HEK293 (cell line): ENCODE results near the gene AKR1B15.

Source experiments
- ATF2 ChIP-seq: fragments of 450-650 bp; formaldehyde crosslinking; IDR thresholded peaks from 2 replicates; pipeline ENCODE4 v1.5.1; 2016; ENCODE audit warnings: missing biosample characterization, missing genetic modification characterization, low read depth
- RBAK ChIP-seq: fragments of 450-650 bp; formaldehyde crosslinking; IDR thresholded peaks from 2 replicates; pipeline ENCODE4 v1.5.1; 2016; ENCODE audit warnings: missing biosample characterization, missing genetic modification characterization
- YY1 ChIP-seq: fragments of 450-650 bp; formaldehyde crosslinking; IDR thresholded peaks from 2 replicates; pipeline ENCODE4 v1.5.1; 2018; ENCODE audit warnings: missing biosample characterization, missing genetic modification characterization
- ZNF174 ChIP-seq: fragments of 450-650 bp; formaldehyde crosslinking; IDR thresholded peaks from 2 replicates; pipeline ENCODE4 v1.5.0; 2017; ENCODE audit warnings: missing biosample characterization, mild to moderate bottlenecking, missing genetic modification characterization
- ZNF274 ChIP-seq, 2 experiments: fragments of 200-500 bp in 1 of 2; fragments of 450-650 bp in 1 of 2; sonication (Bioruptor generic) in 1 of 2; formaldehyde crosslinking in 1 of 2; IDR thresholded peaks; 2 replicates each; pipeline versions ENCODE4 v1.5.1 to v1.6.1; 2014 to 2016; ENCODE audit warnings: borderline replicate concordance in 1 of 2, inconsistent platforms in 1 of 2, low read length in 1 of 2, missing biosample characterization in 1 of 2, missing genetic modification characterization in 1 of 2
- ZNF394 ChIP-seq: fragments of 450-650 bp; formaldehyde crosslinking; IDR thresholded peaks from 2 replicates; pipeline ENCODE4 v1.5.1; 2016; ENCODE audit warnings: missing biosample characterization, missing genetic modification characterization, mild to moderate bottlenecking, moderate library complexity, borderline replicate concordance
- ZNF423 ChIP-seq: fragments of 450-650 bp; formaldehyde crosslinking; IDR thresholded peaks from 2 replicates; pipeline ENCODE4 v1.5.1; 2016; ENCODE audit warnings: missing biosample characterization, missing genetic modification characterization
- ZNF544 ChIP-seq: fragments of 450-650 bp; formaldehyde crosslinking; IDR thresholded peaks from 2 replicates; pipeline ENCODE4 v1.5.0; 2017; ENCODE audit warnings: missing biosample characterization, missing genetic modification characterization
- TF ChIP-seq, protein P1 (sequence below): fragments of 450-650 bp; formaldehyde crosslinking; IDR thresholded peaks from 2 replicates; pipeline ENCODE4 v1.5.1; 2016; ENCODE audit warnings: missing biosample characterization, missing genetic modification characterization

GRCh38 chr7:134545918-134546317, 3.0 kb upstream of the AKR1B15 start:
- TF ChIP-seq, protein P1, sequence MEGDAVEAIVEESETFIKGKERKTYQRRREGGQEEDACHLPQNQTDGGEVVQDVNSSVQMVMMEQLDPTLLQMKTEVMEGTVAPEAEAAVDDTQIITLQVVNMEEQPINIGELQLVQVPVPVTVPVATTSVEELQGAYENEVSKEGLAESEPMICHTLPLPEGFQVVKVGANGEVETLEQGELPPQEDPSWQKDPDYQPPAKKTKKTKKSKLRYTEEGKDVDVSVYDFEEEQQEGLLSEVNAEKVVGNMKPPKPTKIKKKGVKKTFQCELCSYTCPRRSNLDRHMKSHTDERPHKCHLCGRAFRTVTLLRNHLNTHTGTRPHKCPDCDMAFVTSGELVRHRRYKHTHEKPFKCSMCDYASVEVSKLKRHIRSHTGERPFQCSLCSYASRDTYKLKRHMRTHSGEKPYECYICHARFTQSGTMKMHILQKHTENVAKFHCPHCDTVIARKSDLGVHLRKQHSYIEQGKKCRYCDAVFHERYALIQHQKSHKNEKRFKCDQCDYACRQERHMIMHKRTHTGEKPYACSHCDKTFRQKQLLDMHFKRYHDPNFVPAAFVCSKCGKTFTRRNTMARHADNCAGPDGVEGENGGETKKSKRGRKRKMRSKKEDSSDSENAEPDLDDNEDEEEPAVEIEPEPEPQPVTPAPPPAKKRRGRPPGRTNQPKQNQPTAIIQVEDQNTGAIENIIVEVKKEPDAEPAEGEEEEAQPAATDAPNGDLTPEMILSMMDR (tag by site-specific recombination) = no peak
- TF ChIP-seq ATF2 (tag by site-specific recombination) = no peak
- no peak for TF ChIP-seq ZNF394 (tag by site-specific recombination)
- no peak for TF ChIP-seq RBAK (tag by site-specific recombination)
- no peak for TF ChIP-seq ZNF174
- TF ChIP-seq ZNF544 (tag by site-specific recombination) = 0 out of 2 replicates have a peak, but pooled peaks have one; percentile 38
- TF ChIP-seq ZNF274 (IDR thresholded peaks at IDR 0.05; ENCODE audit: low read length) = no peak
- no peak for TF ChIP-seq ZNF274 (tag by site-specific recombination; IDR thresholded peaks at IDR 0.05; ENCODE audit: borderline replicate concordance)
- no peak for TF ChIP-seq YY1
- no peak for TF ChIP-seq ZNF423 (tag by site-specific recombination)
